ENCODE data around the gene SYT17.

The SYT17 gene

DNA sequence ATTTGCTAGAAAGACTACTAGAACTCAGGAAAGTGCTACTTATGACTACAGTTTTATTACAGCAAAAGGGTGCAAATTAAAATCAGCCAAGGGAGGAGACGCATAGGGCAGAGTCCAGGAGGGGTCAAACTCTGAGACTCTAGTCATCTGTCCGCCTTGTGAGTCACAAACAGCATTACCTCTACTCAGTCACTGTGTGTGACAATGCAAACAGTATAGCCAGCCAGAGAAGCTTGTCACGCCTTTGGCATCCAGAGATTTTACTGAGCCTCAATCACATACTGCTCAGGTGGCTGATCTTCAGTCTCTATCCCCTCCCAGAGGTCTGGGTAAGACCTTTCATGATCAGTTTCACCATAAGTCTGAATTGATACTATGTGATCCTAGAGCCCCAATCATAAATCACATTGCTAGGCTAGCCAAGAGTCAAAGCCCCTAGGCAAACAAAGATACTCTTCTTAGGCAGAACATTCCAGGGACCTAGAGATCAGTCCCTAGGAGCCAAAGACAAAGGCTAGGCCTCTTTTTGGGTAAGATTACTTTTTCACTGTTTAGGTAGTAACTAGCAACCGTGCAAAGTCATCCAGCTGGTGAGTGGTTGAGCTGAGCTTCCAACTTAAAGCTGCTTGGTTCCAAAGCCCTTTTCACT is 68.6 kb downstream of the SYT17 start:
- H3K27ac ChIP-seq, result no peak overlapping the region

DNA sequence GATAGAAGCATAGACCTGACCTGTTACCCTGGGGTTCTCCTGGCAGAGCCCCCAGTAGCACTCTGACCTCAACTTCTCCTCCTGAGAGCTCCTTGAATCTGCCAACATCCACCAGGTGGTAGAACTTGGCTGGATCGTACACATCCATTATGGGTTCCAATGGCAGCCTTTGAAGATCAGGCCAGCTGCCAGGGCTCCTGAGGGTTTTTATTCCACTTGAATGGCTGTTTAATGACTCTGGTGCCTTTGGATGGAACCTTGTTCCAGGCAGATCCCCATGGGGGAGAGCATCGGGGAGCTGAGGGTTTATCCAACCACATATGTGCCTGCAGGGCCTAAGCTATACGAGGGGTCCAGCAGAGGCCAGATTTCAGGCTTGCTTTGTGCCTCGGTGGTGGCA is 70.4 kb downstream of the SYT17 start:
- H3K27ac ChIP-seq, result no peak overlapping the region
- TF ChIP-seq, protein P1, sequence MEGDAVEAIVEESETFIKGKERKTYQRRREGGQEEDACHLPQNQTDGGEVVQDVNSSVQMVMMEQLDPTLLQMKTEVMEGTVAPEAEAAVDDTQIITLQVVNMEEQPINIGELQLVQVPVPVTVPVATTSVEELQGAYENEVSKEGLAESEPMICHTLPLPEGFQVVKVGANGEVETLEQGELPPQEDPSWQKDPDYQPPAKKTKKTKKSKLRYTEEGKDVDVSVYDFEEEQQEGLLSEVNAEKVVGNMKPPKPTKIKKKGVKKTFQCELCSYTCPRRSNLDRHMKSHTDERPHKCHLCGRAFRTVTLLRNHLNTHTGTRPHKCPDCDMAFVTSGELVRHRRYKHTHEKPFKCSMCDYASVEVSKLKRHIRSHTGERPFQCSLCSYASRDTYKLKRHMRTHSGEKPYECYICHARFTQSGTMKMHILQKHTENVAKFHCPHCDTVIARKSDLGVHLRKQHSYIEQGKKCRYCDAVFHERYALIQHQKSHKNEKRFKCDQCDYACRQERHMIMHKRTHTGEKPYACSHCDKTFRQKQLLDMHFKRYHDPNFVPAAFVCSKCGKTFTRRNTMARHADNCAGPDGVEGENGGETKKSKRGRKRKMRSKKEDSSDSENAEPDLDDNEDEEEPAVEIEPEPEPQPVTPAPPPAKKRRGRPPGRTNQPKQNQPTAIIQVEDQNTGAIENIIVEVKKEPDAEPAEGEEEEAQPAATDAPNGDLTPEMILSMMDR (IDR thresholded peaks at IDR 0.05), result no peak
- no peak for TF ChIP-seq ZFX (IDR thresholded peaks at IDR 0.05; ENCODE audit: borderline replicate concordance)

More for the DNA sequence above, 68.6 kb downstream of the SYT17 start:
- TF ChIP-seq, protein P1 (IDR thresholded peaks at IDR 0.05), result no peak
- TF ChIP-seq ZFX (IDR thresholded peaks at IDR 0.05; ENCODE audit: borderline replicate concordance), result no peak

DNA sequence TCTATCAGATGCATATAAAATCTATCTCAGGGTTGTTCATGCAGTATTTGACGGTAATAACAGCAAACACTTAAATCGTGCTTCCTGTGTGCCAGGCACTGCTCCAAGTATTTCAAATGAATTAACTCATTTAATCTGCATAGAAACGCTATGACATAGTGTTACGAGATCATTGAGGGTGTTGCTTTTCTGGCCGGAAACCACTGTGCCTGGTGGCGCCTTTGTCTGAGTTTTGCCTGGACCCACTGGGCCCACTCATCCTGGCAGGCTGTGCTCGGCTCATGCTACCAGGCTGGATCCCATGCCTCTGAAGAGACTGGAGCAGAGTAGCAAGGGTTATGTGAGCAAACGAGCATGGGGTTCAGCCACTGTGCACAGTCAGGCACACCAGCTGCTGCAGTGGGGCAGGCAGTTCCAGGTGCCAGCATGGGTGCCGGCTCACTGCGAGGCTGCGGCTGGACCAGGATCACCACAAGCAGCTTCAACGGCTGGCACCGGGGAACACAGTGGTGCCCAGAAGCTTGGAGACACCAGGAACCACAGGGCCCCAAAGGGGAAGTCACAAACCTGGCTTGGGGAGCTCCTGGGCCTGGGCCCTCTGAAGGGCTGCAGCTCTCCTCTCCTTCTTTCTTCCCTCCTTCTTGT is 71.6 kb downstream of the SYT17 start:
- no peak for TF ChIP-seq ZFX (IDR thresholded peaks at IDR 0.05; ENCODE audit: borderline replicate concordance)
- TF ChIP-seq, protein P1 (IDR thresholded peaks at IDR 0.05), result no peak
- H3K27ac ChIP-seq, result no peak overlapping the region

DNA sequence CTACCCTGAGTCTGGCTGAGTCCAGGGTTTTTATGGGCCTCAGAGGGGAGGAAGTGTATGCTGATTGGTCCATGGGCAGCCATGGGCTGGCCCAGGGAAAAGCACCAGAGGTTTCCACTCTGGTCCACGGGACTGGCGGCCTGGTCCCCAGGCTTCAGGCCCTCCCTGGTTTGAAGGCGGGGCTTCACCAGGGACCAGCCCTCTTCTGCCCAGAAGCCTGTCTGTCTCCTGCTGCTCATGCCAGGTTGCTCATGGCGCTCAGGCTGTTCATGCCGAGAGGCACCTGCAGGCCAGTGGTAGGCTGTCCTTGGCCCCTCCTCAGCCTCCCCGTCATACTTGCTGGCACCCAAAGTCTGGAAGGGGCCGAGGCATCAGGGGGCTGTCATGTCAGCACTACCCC is 72.5 kb downstream of the SYT17 start:
- TF ChIP-seq, protein P1 (IDR thresholded peaks at IDR 0.05), result no peak
- TF ChIP-seq ZFX (IDR thresholded peaks at IDR 0.05; ENCODE audit: borderline replicate concordance), result no peak
- H3K27ac ChIP-seq, result no peak overlapping the region

DNA sequence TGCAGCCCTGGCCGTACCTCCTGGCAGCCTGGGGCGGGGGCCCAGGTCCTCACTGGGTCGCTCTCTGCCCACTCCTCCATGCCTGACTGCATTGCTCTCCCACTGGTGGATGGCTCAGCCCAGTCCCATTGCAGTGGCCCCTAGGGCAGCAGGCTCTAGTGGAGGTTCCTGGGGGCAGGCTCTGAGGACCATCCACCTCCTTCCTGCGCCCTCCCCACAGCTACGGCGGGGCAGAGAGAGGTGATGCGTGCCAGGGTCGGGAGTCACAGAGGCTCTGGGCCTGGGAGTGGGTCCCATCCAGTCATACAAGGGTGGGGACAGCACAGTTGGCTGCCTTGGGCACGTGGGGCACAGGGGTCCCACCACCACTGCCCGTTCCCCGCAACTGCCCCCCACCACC is 73.5 kb downstream of the SYT17 start:
- H3K27ac ChIP-seq, result no peak overlapping the region
- TF ChIP-seq ZFX (IDR thresholded peaks at IDR 0.05; ENCODE audit: borderline replicate concordance), result no peak
- TF ChIP-seq, protein P1 (IDR thresholded peaks at IDR 0.05), result no peak

DNA sequence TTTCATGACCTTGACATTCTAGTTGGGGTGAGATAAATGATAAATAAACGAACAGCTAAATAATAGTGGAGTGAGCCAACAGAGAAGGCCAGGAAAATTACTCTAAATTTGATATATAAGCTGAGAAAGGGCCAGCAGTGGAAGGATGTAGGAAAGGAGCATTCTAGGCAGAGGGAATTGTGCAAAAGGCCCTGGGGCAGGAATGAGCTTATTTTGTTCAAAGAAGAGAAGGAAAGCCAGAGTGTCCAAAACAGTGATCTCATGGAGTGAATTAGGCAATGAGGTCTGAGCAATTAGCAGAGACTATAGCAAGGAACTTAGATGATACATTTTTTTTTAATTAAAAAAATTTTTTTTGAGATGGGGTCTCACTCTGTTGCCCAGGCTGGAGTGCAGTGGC is 74.1 kb downstream of the SYT17 start:
- no peak overlapping the region for H3K27ac ChIP-seq
- TF ChIP-seq, protein P1 (IDR thresholded peaks at IDR 0.05), result no peak
- TF ChIP-seq ZFX (IDR thresholded peaks at IDR 0.05; ENCODE audit: borderline replicate concordance), result no peak

DNA sequence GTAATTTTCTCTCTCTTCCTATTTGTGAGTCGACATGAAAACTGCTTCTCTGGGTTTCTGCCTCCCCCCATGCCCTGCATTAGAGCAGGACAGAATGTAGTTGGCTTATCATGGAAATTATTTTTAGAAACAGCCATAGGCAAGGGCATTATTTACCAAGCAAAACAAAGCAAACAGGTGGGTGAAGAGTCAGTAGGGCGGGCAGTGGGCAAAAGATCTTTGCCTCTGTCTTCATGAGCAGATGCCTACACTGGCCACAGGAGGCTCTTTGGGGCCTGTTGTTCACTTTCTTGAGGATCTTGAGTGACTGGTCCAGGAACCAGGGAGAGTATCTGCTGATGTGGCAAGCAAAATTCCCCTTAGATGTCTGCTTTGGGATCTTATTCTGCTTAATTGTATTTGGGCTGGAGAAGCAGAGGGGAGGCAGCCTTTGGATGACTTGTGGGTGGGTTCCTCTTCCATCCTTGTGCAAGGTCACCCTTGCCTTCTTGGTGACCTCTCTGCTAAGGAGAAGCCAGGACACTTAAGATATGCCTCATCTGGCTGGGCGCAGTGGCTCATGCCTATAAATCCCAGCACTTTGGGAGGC is 75.0 kb downstream of the SYT17 start:
- TF ChIP-seq, protein P1 (IDR thresholded peaks at IDR 0.05), result no peak
- TF ChIP-seq ZFX (IDR thresholded peaks at IDR 0.05; ENCODE audit: borderline replicate concordance), result no peak
- no peak overlapping the region for H3K27ac ChIP-seq
